ENCODE results near the gene SLITRK2. TPM values are rescaled to one million over a fixed set of nuclear protein-coding genes. Genes with fewer than 3 reads are reported as not detected.

The SLITRK2 gene
- polyA plus RNA-seq (2012; ENCODE audit: missing spikeins): not detected

GRCh38 chrX:145817331-145818185 is at the start of gene SLITRK2:
SLITRK2 (plus strand) TSS chrX:145817829; CDS start chrX:145822426, 4,597 bp downstream.
- FAIRE-seq (no peak), DNase-seq (ENCODE audit: insufficient read length) (no peak)
- TF ChIP-seq TAF1 (IDR thresholded peaks at IDR 0.05; ENCODE audit: borderline replicate concordance, low read depth, low read length) (no peak), POLR2A (IDR thresholded peaks at IDR 0.05; ENCODE audit: low read depth, low read length) (no peak), POLR2AphosphoS5 (IDR thresholded peaks at IDR 0.05; ENCODE audit: low read depth, low read length) (no peak)

- DNase-seq (ENCODE audit: insufficient read length): no peak
- TF ChIP-seq TAF1 (IDR thresholded peaks at IDR 0.05; ENCODE audit: borderline replicate concordance, low read depth, low read length): no peak
- TF ChIP-seq POLR2A (IDR thresholded peaks at IDR 0.05; ENCODE audit: low read depth, low read length): no peak
- TF ChIP-seq POLR2AphosphoS5 (IDR thresholded peaks at IDR 0.05; ENCODE audit: low read depth, low read length): no peak
- FAIRE-seq: no peak
These were observed 44.6 kb upstream of the SLITRK2 start for GRCh38 chrX:145773006-145773405.

GRCh38 chrX:145792281-145792680 is 25.3 kb upstream of the SLITRK2 start:
- FAIRE-seq: no peak
- DNase-seq (ENCODE audit: insufficient read length): no peak
- TF ChIP-seq POLR2AphosphoS5 (IDR thresholded peaks at IDR 0.05; ENCODE audit: low read depth, low read length): no peak
- no peak for TF ChIP-seq POLR2A (IDR thresholded peaks at IDR 0.05; ENCODE audit: low read depth, low read length)
- TF ChIP-seq TAF1 (IDR thresholded peaks at IDR 0.05; ENCODE audit: borderline replicate concordance, low read depth, low read length): no peak

- FAIRE-seq (no peak), DNase-seq (ENCODE audit: insufficient read length) (no peak)
- no peak for TF ChIP-seq TAF1 (IDR thresholded peaks at IDR 0.05; ENCODE audit: borderline replicate concordance, low read depth, low read length)
- TF ChIP-seq POLR2A (IDR thresholded peaks at IDR 0.05; ENCODE audit: low read depth, low read length): no peak
- no peak for TF ChIP-seq POLR2AphosphoS5 (IDR thresholded peaks at IDR 0.05; ENCODE audit: low read depth, low read length)
These were observed 14.1 kb upstream of the SLITRK2 start for GRCh38 chrX:145803508-145803907.

GRCh38 chrX:145813081-145813480 is 4.5 kb upstream of the SLITRK2 start:
- FAIRE-seq (no peak), DNase-seq (ENCODE audit: insufficient read length) (no peak)
- TF ChIP-seq POLR2A (IDR thresholded peaks at IDR 0.05; ENCODE audit: low read depth, low read length) (no peak), POLR2AphosphoS5 (IDR thresholded peaks at IDR 0.05; ENCODE audit: low read depth, low read length) (no peak), TAF1 (IDR thresholded peaks at IDR 0.05; ENCODE audit: borderline replicate concordance, low read depth, low read length) (no peak)

GRCh38 chrX:145816601-145817315 is 871 bp upstream of the SLITRK2 start:
- TF ChIP-seq POLR2A (IDR thresholded peaks at IDR 0.05; ENCODE audit: low read depth, low read length) (no peak), POLR2AphosphoS5 (IDR thresholded peaks at IDR 0.05; ENCODE audit: low read depth, low read length) (no peak), TAF1 (IDR thresholded peaks at IDR 0.05; ENCODE audit: borderline replicate concordance, low read depth, low read length) (no peak)
- DNase-seq (ENCODE audit: insufficient read length) (no peak), FAIRE-seq (no peak)

- no peak for DNase-seq (ENCODE audit: insufficient read length)
- TF ChIP-seq TAF1 (IDR thresholded peaks at IDR 0.05; ENCODE audit: borderline replicate concordance, low read depth, low read length) (no peak), POLR2AphosphoS5 (IDR thresholded peaks at IDR 0.05; ENCODE audit: low read depth, low read length) (no peak), POLR2A (IDR thresholded peaks at IDR 0.05; ENCODE audit: low read depth, low read length) (no peak)
- FAIRE-seq: no peak
These were observed 821 bp downstream of the SLITRK2 start for GRCh38 chrX:145818186-145819113.

- no peak for DNase-seq (ENCODE audit: insufficient read length)
- TF ChIP-seq TAF1 (IDR thresholded peaks at IDR 0.05; ENCODE audit: borderline replicate concordance, low read depth, low read length) (no peak), POLR2AphosphoS5 (IDR thresholded peaks at IDR 0.05; ENCODE audit: low read depth, low read length) (no peak), POLR2A (IDR thresholded peaks at IDR 0.05; ENCODE audit: low read depth, low read length) (no peak)
- FAIRE-seq: no peak
These were observed 3.2 kb downstream of the SLITRK2 start for GRCh38 chrX:145820825-145821224.

GRCh38 chrX:145821291-145821897 is 3.8 kb downstream of the SLITRK2 start:
- DNase-seq (ENCODE audit: insufficient read length) (no peak), FAIRE-seq (no peak)
- TF ChIP-seq TAF1 (IDR thresholded peaks at IDR 0.05; ENCODE audit: borderline replicate concordance, low read depth, low read length) (no peak), POLR2A (IDR thresholded peaks at IDR 0.05; ENCODE audit: low read depth, low read length) (no peak), POLR2AphosphoS5 (IDR thresholded peaks at IDR 0.05; ENCODE audit: low read depth, low read length) (no peak)

- DNase-seq (ENCODE audit: insufficient read length): no peak
- TF ChIP-seq POLR2AphosphoS5 (IDR thresholded peaks at IDR 0.05; ENCODE audit: low read depth, low read length) (no peak), TAF1 (IDR thresholded peaks at IDR 0.05; ENCODE audit: borderline replicate concordance, low read depth, low read length) (no peak), POLR2A (IDR thresholded peaks at IDR 0.05; ENCODE audit: low read depth, low read length) (no peak)
- FAIRE-seq: no peak
These were observed 4.4 kb downstream of the SLITRK2 start for GRCh38 chrX:145821898-145822571.

Data from GM12892 (cell line).